ENCODE data around the gene OR52B6.

DNA sequence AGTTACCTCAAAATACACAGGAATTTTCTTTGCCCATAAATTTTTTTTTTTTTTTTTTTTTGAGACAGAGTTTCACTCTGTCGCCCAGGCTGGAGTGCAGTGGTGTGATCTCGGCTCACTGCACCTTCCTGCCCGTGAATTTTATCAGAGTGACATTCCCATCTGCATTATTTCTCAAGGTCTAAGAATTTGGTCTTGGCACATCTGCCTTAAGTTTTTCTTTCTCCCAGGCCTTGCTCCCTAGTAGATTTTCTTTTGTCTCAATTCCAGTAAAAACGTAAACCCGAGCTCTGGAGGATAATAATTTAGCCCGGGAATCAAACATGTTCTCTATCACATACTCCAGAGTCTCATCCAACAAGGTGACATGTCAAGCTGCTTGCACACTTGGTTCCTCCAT, 28.1 kb downstream of the OR52B6 start:
- TF ChIP-seq, protein P1, sequence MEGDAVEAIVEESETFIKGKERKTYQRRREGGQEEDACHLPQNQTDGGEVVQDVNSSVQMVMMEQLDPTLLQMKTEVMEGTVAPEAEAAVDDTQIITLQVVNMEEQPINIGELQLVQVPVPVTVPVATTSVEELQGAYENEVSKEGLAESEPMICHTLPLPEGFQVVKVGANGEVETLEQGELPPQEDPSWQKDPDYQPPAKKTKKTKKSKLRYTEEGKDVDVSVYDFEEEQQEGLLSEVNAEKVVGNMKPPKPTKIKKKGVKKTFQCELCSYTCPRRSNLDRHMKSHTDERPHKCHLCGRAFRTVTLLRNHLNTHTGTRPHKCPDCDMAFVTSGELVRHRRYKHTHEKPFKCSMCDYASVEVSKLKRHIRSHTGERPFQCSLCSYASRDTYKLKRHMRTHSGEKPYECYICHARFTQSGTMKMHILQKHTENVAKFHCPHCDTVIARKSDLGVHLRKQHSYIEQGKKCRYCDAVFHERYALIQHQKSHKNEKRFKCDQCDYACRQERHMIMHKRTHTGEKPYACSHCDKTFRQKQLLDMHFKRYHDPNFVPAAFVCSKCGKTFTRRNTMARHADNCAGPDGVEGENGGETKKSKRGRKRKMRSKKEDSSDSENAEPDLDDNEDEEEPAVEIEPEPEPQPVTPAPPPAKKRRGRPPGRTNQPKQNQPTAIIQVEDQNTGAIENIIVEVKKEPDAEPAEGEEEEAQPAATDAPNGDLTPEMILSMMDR (IDR thresholded peaks at IDR 0.05) = no peak
- TF ChIP-seq POLR2A (IDR thresholded peaks at IDR 0.05) = no peak
